Sigmoid colon (tissue), 7 donors: ENCODE measurements around the gene CGGBP1. TPM values are rescaled to one million over a fixed set of nuclear protein-coding genes. Genes with fewer than 3 reads are reported as not detected.
A peak's percentile ranks its signal among the peaks of the same experiment; 100 is the strongest.

Source experiments
- DNase-seq: peaks from one replicate; pipeline ENCODE4 v3.0.0-alpha.2; 2019
- H3K27ac ChIP-seq, 4 donors: fragments of 200-600 bp; sonication (generic); one replicate each; pipeline ENCODE4 v1.5.1; 2016 to 2019; ENCODE audit warnings: mild to moderate bottlenecking in 1 of 4
- H3K27me3 ChIP-seq, 3 donors: fragments of 200-600 bp; sonication (generic); one replicate each; pipeline ENCODE4 v1.5.1; 2019; ENCODE audit warnings: mild to moderate bottlenecking in 1 of 3
- H3K36me3 ChIP-seq, 4 donors: fragments of 200-600 bp; sonication (generic); one replicate each; pipeline ENCODE4 v1.5.1; 2016 to 2019
- H3K4me1 ChIP-seq, 4 donors: fragments of 200-600 bp; sonication (generic); one replicate each; pipeline ENCODE4 v1.5.1; 2017 to 2019
- H3K4me3 ChIP-seq, 4 donors: fragments of 200-600 bp; sonication (generic); one replicate each; pipeline ENCODE4 v1.5.1; 2017 to 2019; ENCODE audit warnings: mild to moderate bottlenecking in 2 of 4, moderate library complexity in 1 of 4
- H3K9me3 ChIP-seq, 4 donors: fragments of 200-600 bp in 3 of 4; sonication (generic) in 3 of 4; one replicate each; pipeline versions ENCODE4 v1.5.1 to v1.6.1; 2013 to 2019
- CTCF ChIP-seq, 4 experiments: fragments of 450-650 bp in 3 of 4; fragments of 200-600 bp in 1 of 4; IDR thresholded peaks; one replicate each; pipeline ENCODE4 v1.5.1; 2016 to 2019; ENCODE audit warnings: antibody characterized with exemption in 4 of 4, mild to moderate bottlenecking in 3 of 4, moderate library complexity in 2 of 4
- EP300 ChIP-seq, 4 donors: sonication (generic); formaldehyde crosslinking; IDR thresholded peaks; one replicate each; pipeline ENCODE4 v1.6.1; 2017; ENCODE audit warnings: antibody characterized with exemption in 4 of 4
- POLR2A ChIP-seq, 2 donors: fragments of 450-650 bp; IDR thresholded peaks; one replicate each; pipeline ENCODE4 v1.6.1; 2016; ENCODE audit warnings: antibody characterized with exemption in 2 of 2, mild to moderate bottlenecking in 2 of 2, moderate library complexity in 2 of 2
- POLR2AphosphoS5 ChIP-seq, 4 donors: sonication (generic); formaldehyde crosslinking; IDR thresholded peaks; one replicate each; pipeline ENCODE4 v1.6.1; 2017; ENCODE audit warnings: antibody characterized with exemption in 4 of 4
- WGBS, 2 donors: extraction: QIAGEN DNeasy Blood & Tissue Kit; methylation state at CpG; one replicate each; pipeline ENCODE4 v1.1.7; 2013; 5-methylcytosine and 5-hydroxymethylcytosine counted together
- intact Hi-C: fragments of 100-400 bp; cut with DNase I; formaldehyde crosslinking; loops from one replicate; pipeline ENCODE4 v1.15.1; 2023
- polyA plus RNA-seq, 3 donors: library from polyadenylated mRNA; stranded (reverse); fragments of 200-250 nt; gene quantifications; one replicate each; pipeline ENCODE4 v1.2.3, GENCODE V29; 2013
- total RNA-seq, 4 donors: library from RNA; depleted of rRNA; stranded (reverse); fragments of >200 nt; gene quantifications; one replicate each; pipeline ENCODE4 v1.1.0, GENCODE V29; 2016
- donor health status: healthy with polysubstance abuse.
- donor health status: Bipolar disorder and iron deficiency.
- donor health status: healthy.

Gene CGGBP1
- total and polyA plus RNA-seq, 7 donors, result 24.6 to 80.6 (median 62.2) TPM

GRCh38 chr3:88033079-88033478 is 25.7 kb downstream of the CGGBP1 start:
- Histone ChIP-seq H3K4me1 (peaks cover 0 to 15% (median 7%) of the 10 kb centered on the region in 4 donors), H3K9me3 (no peaks in the 10 kb centered on the region), H3K27ac (peak overlapping the region in 2 of 4 donors; percentile 71 to 78), H3K4me3 (no peak overlapping the region), H3K36me3 (no peaks in the 10 kb centered on the region), H3K27me3 (no peaks in the 10 kb centered on the region)
- DNase-seq, result no peak
- WGBS, 2 donors, result 84 to 90% methylated on average over 2 of the region's 2 CpGs
- intact Hi-C loops, result no loop called here
- TF ChIP-seq CTCF (IDR thresholded peaks at IDR 0.05) (no peak), EP300 (IDR thresholded peaks at IDR 0.05) (no peak), POLR2A (IDR thresholded peaks at IDR 0.05) (no peak), POLR2AphosphoS5 (IDR thresholded peaks at IDR 0.05) (no peak)

GRCh38 chr3:88032245-88032644 is 26.6 kb downstream of the CGGBP1 start:
- no peak for DNase-seq
- Histone ChIP-seq H3K4me3 (peak overlapping the region; percentile 7 to 44 (median 37)), H3K27ac (peak overlapping the region; percentile 58 to 78 (median 70)), H3K9me3 (no peaks in the 10 kb centered on the region), H3K4me1 (peaks cover 0 to 15% (median 7%) of the 10 kb centered on the region in 4 donors), H3K36me3 (no peaks in the 10 kb centered on the region), H3K27me3 (no peaks in the 10 kb centered on the region)
- intact Hi-C loops, result no loop called here
- TF ChIP-seq EP300 (IDR thresholded peaks at IDR 0.05), result no peak
- TF ChIP-seq POLR2AphosphoS5 (IDR thresholded peaks at IDR 0.05), result no peak
- TF ChIP-seq CTCF (IDR thresholded peaks at IDR 0.05), result no peak
- no peak for TF ChIP-seq POLR2A (IDR thresholded peaks at IDR 0.05)
- 45 to 54% methylated on average over 2 of the region's 2 CpGs for WGBS, 2 donors

- intact Hi-C loops, result no loop called here
- Histone ChIP-seq H3K27ac (peak overlapping the region; percentile 58 to 78 (median 70)), H3K27me3 (no peaks in the 10 kb centered on the region), H3K9me3 (peaks cover 0 to 2% (median 0%) of the 10 kb centered on the region in 4 donors), H3K36me3 (no peaks in the 10 kb centered on the region), H3K4me1 (peaks cover 0 to 15% (median 7%) of the 10 kb centered on the region in 4 donors), H3K4me3 (peak overlapping the region; percentile 7 to 44 (median 37))
- no peak for DNase-seq
- peak in 1 of 4 donors; percentile 4 for TF ChIP-seq POLR2AphosphoS5 (IDR thresholded peaks at IDR 0.05)
- TF ChIP-seq CTCF (IDR thresholded peaks at IDR 0.05), result no peak
- WGBS, 2 donors, result 0 to 2% methylated on average over 1 of the region's 1 CpG
These were observed 27.1 kb downstream of the CGGBP1 start for GRCh38 chr3:88031642-88032077.

GRCh38 chr3:88030210-88030609 is 28.6 kb downstream of the CGGBP1 start:
- H3K4me3 ChIP-seq, result peak overlapping the region in 1 of 4 donors; percentile 6
- no peaks in the 10 kb centered on the region for H3K36me3 ChIP-seq
- peaks cover 0 to 4% (median 0%) of the 10 kb centered on the region in 4 donors for H3K9me3 ChIP-seq
- H3K27ac ChIP-seq, result no peak overlapping the region
- peaks cover 0 to 15% (median 7%) of the 10 kb centered on the region in 4 donors for H3K4me1 ChIP-seq
- WGBS, 2 donors, result 36 to 41% methylated on average over 3 of the region's 3 CpGs
- TF ChIP-seq CTCF (IDR thresholded peaks at IDR 0.05) (no peak), POLR2A (IDR thresholded peaks at IDR 0.05) (no peak), EP300 (IDR thresholded peaks at IDR 0.05) (no peak), POLR2AphosphoS5 (IDR thresholded peaks at IDR 0.05) (no peak)
- intact Hi-C loops, result no loop called here
- DNase-seq, result no peak
- no peaks in the 10 kb centered on the region for H3K27me3 ChIP-seq

GRCh38 chr3:88028876-88029275 is 29.9 kb downstream of the CGGBP1 start:
- no peak for DNase-seq
- H3K27ac ChIP-seq, result no peak overlapping the region
- WGBS, 2 donors, result 98 to 99% methylated on average over 2 of the region's 2 CpGs
- peaks cover 0 to 4% (median 0%) of the 10 kb centered on the region in 4 donors for H3K9me3 ChIP-seq
- no peak for TF ChIP-seq EP300 (IDR thresholded peaks at IDR 0.05)
- no peak overlapping the region for H3K4me3 ChIP-seq
- H3K27me3 ChIP-seq, result no peaks in the 10 kb centered on the region
- intact Hi-C loops, result no loop called here
- H3K4me1 ChIP-seq, result peaks cover 0 to 15% (median 7%) of the 10 kb centered on the region in 4 donors
- no peaks in the 10 kb centered on the region for H3K36me3 ChIP-seq
